RKO (cell line): Measurements from ENCODE around the gene LIM2.

Experiments
- DNase-seq: peaks from one replicate; pipeline ENCODE4 v3.0.0-alpha.2; 2016; ENCODE audit warnings: low spot score

The LIM2 gene

GRCh38 chr19:51396175-51396574 lies 8.4 kb upstream of the LIM2 start:
- no peak for DNase-seq

DNA sequence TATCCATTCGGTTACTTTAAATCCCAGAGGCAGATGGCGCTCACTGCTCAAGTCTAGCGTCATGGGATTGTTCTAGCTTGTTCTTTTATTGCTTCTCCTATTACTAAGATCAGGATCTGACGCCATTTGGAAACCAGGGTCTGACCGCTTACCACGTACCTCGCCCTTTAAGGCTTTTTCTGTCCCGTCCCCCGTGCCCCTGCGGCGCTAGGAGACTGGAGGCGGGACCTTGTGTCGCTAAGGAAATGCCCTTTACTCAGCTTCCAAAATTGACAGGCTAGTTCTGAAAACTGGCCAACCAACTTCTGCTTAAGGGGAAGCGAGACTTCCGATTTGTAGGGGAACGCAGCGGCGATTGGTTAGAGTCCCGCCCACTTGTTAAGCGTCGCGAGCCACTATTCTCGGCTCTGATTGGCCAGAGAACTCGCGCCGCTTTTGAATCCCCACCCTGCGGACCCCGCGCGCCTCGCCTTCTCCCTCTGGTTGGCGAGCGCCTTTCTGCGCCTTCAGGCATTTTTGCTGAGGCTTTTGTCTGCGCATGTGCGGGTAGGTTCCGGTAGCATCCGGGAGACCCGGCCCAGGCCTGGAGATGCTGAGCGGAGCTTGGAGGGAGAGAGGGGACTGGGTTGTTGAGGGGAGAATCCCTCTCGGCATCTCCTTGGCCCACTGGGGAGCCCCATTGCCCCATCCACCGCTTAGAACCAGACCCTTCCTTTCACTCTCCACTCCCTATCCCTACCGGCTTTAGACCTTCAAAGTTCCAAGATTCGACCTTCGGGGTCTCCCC lies 6.5 kb upstream of the LIM2 start:
- DNase-seq: peak; percentile 99

GRCh38 chr19:51392701-51393100 lies 4.9 kb upstream of the LIM2 start:
- DNase-seq: no peak

- no peak for DNase-seq
Observed at GRCh38 chr19:51391073-51391611, 3.4 kb upstream of the LIM2 start.

- DNase-seq: no peak
Observed at GRCh38 chr19:51389143-51389542, 1.4 kb upstream of the LIM2 start.

GRCh38 chr19:51386882-51387520 lies 773 bp downstream of the LIM2 start:
- no peak for DNase-seq

DNA sequence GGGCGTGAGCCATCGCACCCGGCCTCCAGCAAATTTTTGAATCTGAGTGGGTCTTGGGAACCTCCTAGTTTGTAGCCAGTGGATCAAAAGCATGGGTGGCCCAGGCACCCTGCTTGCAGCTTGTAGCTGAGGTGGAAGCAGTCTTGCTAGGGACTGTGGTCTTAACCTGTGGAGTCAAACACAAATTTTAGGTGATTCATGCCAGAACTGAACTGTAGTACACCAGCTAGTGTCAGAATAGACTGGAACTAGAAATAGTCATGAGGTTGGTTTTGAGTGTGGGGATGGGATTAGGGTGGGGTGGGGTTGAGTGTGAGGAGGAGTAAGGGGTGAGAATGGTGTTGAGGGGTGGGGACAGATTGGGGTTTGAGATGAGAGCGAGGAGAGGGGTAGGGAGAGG lies 5.8 kb downstream of the LIM2 start:
- DNase-seq: no peak

DNA sequence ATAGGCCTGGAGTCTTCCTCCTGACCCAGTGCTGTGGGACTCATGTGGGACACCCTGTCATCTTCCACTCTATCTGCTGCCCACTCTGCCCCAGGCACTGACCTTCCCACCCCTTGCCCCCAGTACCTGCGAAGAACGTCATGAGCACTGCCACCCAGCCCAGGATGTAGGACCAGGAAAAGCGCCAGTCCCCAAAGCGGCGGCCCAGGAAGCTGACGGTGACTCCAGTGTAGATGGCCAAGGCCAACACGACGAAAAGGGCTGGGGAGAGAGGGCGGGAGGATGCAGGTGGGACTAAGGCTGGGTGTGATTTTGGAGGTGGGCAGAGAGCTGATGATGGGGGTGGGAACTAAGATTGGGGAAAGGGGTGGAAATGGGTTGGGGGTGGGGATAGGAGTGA lies 7.4 kb downstream of the LIM2 start:
- no peak for DNase-seq

GRCh38 chr19:51377422-51377821 lies 10.4 kb downstream of the LIM2 start:
- DNase-seq: no peak

- no peak for DNase-seq
Observed at GRCh38 chr19:51375504-51376221, 12.1 kb downstream of the LIM2 start.

DNA sequence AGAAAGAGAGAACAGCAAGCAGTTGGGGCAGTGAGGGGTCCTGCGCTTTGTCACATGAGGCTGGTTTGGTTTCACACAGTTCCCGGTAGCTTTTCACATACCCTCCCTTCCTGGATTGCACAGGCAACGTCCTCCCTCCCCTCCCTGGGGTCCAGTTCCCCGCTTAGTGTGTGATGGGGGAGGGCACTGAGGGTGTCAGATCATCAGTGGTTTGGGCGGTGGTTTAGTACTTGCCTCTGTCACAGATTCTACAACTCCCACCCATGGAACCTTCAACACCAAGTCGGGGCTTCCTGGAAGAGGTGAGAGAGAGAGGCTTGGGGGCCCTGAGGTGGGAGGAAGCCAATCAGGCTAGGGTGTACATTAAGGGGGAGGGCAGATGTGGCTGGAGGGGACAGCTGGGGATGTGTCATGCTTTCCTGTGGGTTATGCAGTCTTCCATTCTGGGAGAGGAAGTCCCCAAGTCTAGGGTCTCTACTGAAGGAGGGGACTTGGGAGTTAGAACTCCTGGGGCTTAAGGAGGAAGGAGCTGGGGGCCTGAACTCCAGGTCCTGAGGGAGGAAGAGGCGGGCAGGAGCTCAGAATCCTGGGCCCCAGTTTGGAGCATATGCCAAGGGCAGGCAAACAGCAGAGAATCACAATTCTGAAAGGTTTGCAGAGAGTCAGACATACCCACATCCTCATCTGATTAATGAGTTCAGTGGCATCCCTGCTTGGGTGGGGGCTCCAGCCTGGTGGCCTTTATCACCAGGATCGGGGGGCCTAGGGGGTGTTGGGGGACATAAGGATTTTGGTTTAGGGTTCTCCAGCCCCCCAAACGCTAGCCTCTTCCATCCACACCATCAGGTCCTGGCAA lies 14.9 kb downstream of the LIM2 start, which contains the start of gene NKG7:
TSS of gene NKG7 (minus strand) at position 6 of the 856 bp plus-strand sequence. CDS start 119 bp downstream, outside the sequence.
- no peak for DNase-seq

- no peak for DNase-seq
Observed at GRCh38 chr19:51372021-51372648, 15.6 kb downstream of the LIM2 start.

DNA sequence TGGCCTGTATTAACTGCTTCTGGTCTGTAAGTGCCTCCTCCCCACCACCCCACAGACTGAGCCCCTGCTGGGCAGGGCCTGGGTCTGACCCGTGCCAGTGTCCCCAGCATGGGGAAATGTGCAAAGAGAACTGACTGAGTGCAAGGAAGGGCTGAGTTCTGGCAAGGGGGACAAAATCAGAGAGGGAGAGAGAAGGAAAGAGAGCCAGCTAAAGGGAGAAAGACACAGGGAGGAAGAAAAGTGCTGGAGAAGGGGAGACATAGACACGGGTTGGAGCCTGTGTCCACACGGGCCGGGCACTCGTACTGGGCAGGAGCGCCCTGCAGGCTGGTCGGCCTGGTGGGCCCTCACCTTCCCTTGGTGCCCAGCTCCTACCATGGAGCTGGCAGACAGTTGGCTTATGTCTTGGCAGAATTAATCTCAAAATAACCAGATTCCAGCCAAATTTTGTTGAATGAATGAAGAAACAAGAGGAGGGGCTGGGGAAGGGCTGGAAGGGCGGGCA lies 16.5 kb downstream of the LIM2 start:
- no peak for DNase-seq

DNA sequence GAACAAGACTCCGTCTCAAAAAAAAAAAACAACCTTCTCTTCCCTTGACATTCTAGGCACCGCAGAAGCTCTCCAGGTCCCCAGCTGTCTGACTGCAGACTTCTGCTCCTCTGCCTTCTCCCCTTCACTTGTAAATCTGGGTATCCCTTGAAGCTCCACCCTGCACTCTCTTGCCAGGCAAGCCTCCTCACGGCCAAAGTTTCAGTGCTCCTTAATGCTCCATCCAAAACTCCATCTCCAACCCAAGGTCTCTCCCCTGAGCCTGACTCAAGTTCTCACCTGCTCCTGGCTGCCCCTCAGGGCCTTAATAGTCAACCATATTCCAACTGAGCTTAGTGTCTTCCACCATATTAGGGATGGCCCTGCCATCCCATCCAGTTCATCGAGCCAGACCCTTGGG lies 17.5 kb downstream of the LIM2 start:
- DNase-seq: no peak

DNA sequence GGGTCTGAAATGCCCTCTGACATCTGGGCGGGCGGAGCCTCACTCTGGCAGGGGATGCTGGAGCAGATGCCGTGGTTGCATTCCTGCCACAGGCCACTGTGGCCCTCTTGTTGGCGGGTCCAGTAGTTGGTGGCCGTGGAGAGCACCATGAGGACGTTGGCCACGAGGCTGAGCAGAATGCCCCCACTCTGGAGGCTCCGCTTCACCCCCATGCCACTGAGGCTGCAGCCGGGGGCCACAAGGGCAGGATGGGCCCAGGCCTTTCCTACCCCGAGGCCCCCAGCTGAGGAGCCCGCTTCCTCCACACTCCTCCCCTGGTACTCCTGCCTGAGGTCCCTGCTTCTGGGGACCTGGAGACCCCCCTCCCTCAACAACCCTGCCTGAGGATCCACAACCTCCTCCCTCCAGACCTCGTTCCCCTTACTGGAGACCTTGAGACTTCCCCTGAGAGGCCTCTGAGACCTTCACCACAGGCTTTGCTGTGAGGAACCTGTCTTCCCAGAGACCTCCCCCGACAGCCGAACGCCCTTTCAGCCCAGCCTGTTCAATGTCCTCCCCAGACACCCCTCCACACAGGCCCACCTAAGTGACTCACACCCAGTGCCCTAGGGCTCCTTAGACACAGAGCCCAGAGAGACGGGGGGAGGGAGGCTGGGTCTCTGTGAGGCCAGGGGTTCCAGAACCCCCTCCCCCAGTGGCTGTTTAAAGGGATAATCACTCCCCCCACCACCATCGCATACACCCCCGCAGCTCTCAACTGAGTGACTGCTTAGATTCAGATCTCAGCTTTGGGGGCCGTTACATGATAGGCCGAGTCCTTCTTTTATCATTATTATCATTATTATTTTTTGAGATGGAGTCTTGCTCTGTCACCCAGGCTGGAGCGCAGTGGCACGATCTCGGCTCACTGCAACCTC lies 19.1 kb downstream of the LIM2 start, which contains the start of gene CLDND2:
TSS of gene CLDND2 (minus strand) at position 638 of the 917 bp plus-strand sequence. CDS start at position 212, 426 bp downstream.
- DNase-seq: no peak

- DNase-seq: peak; percentile 96
Observed at GRCh38 chr19:51367565-51368365, 20.0 kb downstream of the LIM2 start.

- DNase-seq: no peak
Observed at GRCh38 chr19:51367255-51367564, 20.6 kb downstream of the LIM2 start.

DNA sequence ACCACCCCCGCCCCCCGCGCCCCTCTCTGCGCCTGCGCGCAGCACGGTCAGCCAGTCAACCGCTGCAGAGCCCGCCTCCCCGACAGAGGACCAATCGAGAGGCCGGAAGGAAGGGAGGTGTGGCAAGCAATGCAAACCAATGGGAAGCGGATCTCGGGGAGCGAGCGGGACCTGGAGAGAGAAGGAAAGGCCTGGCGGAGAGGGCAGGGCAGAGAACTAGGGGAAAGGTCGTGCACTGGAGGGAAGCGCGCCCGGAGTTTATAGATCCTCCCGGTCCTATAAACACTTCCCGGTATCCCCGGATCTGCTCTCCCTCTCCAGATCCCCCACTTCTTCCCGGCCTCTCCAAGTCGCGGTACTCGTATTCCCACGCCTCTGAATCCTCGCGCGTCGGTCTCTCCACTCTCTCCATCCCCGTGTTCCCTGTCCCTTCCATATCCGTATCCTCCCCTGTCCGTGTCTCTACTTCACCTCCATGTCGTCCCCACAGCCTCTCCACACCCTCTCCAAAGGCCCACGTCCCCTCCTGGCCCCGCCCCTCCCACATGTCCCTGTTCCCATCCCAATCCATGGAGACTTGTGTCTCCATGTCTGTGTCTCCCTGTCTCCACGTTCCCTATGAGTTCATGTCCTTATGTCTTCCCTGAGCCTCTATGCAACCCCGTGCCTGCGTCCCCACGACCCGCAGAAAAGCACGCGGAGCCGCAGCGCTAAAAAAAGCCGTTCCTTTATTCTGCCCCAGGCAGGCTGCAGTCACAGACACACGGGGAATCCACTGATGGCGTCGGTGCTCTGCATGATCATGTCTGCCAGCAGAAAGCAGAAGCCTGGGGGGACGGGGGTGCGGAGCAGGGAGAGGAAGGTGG lies 21.2 kb downstream of the LIM2 start:
- DNase-seq: peak; percentile 98
